ENCODE data around the gene CALM3.
"Not testable (repeated sequence)": the region's sequence is repeated elsewhere in the genome, so short reads cannot be mapped to it uniquely, and the experiment has no call there.

Gene CALM3

GRCh38 chr19:46601318-46602224, at the start of gene CALM3:
Gene CALM3 (plus strand): TSS chr19:46601330. CDS start chr19:46601435, 105 bp downstream.
- no peak for DNase-seq (ENCODE audit: low read depth in 2 of 2, low spot score in 1 of 2)

- DNase-seq (ENCODE audit: low read depth in 2 of 2, low spot score in 1 of 2), result no peak
Observed at GRCh38 chr19:46552891-46553290, 48.2 kb upstream of the CALM3 start.

- no peak for DNase-seq (ENCODE audit: low read depth in 2 of 2, low spot score in 1 of 2)
Observed at GRCh38 chr19:46554161-46554560, 47.0 kb upstream of the CALM3 start.

- no peak for DNase-seq (ENCODE audit: low read depth in 2 of 2, low spot score in 1 of 2)
Observed at GRCh38 chr19:46555628-46556280, 45.4 kb upstream of the CALM3 start.

GRCh38 chr19:46556471-46556870, 44.7 kb upstream of the CALM3 start:
- not testable (repeated sequence) for DNase-seq (ENCODE audit: low read depth in 2 of 2, low spot score in 1 of 2)

GRCh38 chr19:46559203-46559602, 41.9 kb upstream of the CALM3 start:
- no peak for DNase-seq (ENCODE audit: low read depth in 2 of 2, low spot score in 1 of 2)

GRCh38 chr19:46559675-46560074, 41.5 kb upstream of the CALM3 start:
- not testable (repeated sequence) for DNase-seq (ENCODE audit: low read depth in 2 of 2, low spot score in 1 of 2)

- DNase-seq (ENCODE audit: low read depth in 2 of 2, low spot score in 1 of 2), result no peak
Observed at GRCh38 chr19:46564701-46565100, 36.4 kb upstream of the CALM3 start.

- DNase-seq (ENCODE audit: low read depth in 2 of 2, low spot score in 1 of 2), result no peak
Observed at GRCh38 chr19:46571495-46571894, 29.6 kb upstream of the CALM3 start.

GRCh38 chr19:46573679-46574498, 27.2 kb upstream of the CALM3 start:
- no peak for DNase-seq (ENCODE audit: low read depth in 2 of 2, low spot score in 1 of 2)

GRCh38 chr19:46574533-46574932, 26.6 kb upstream of the CALM3 start:
- no peak for DNase-seq (ENCODE audit: low read depth in 2 of 2, low spot score in 1 of 2)

- no peak for DNase-seq (ENCODE audit: low read depth in 2 of 2, low spot score in 1 of 2)
Observed at GRCh38 chr19:46578450-46578849, 22.7 kb upstream of the CALM3 start.

GRCh38 chr19:46579361-46579879, 21.7 kb upstream of the CALM3 start:
- no peak for DNase-seq (ENCODE audit: low read depth in 2 of 2, low spot score in 1 of 2)

- no peak for DNase-seq (ENCODE audit: low read depth in 2 of 2, low spot score in 1 of 2)
Observed at GRCh38 chr19:46580247-46580646, 20.9 kb upstream of the CALM3 start.

GRCh38 chr19:46585539-46585938, 15.6 kb upstream of the CALM3 start:
- no peak for DNase-seq (ENCODE audit: low read depth in 2 of 2, low spot score in 1 of 2)

- no peak for DNase-seq (ENCODE audit: low read depth in 2 of 2, low spot score in 1 of 2)
Observed at GRCh38 chr19:46586294-46586693, 14.8 kb upstream of the CALM3 start.

GRCh38 chr19:46587861-46588260, 13.3 kb upstream of the CALM3 start:
- no peak for DNase-seq (ENCODE audit: low read depth in 2 of 2, low spot score in 1 of 2)

- no peak for DNase-seq (ENCODE audit: low read depth in 2 of 2, low spot score in 1 of 2)
Observed at GRCh38 chr19:46591254-46591653, 9.9 kb upstream of the CALM3 start.

- DNase-seq (ENCODE audit: low read depth in 2 of 2, low spot score in 1 of 2), result no peak
Observed at GRCh38 chr19:46591870-46592269, 9.3 kb upstream of the CALM3 start.

- no peak for DNase-seq (ENCODE audit: low read depth in 2 of 2, low spot score in 1 of 2)
Observed at GRCh38 chr19:46596008-46596407, 5.1 kb upstream of the CALM3 start.

GRCh38 chr19:46598372-46598917, 2.7 kb upstream of the CALM3 start:
- DNase-seq (ENCODE audit: low read depth in 2 of 2, low spot score in 1 of 2), result no peak

All from stimulated activated CD8-positive, alpha-beta memory T cell treated with anti-CD3 and anti-CD28 coated beads, Interleukin-4, amount 100 ng/mL, for 4 hours (primary cell).